GM18519 (cell line): ENCODE results near the gene ANKRA2.
"Not testable (repeated sequence)": the region's sequence is repeated elsewhere in the genome, so short reads cannot be mapped to it uniquely, and the experiment has no call there.

Experiments used
- ATAC-seq: cut with Tn5 transposase; IDR thresholded peaks from one replicate; pipeline ENCODE4 v1.9.1; 2021; ENCODE audit warnings: mild to moderate bottlenecking, moderate library complexity; ENCODE audit not compliant: unreplicated experiment, low FRiP score

Gene ANKRA2

GRCh38 chr5:73508521-73508920, 56.9 kb downstream of the ANKRA2 start:
- not testable (repeated sequence) for ATAC-seq

- no peak for ATAC-seq
These were observed 58.4 kb downstream of the ANKRA2 start for GRCh38 chr5:73507062-73507461.

GRCh38 chr5:73506459-73506955, 58.9 kb downstream of the ANKRA2 start:
- ATAC-seq, result no peak
